ENCODE results near the gene CDHR2. TPM values are rescaled to one million over a fixed set of nuclear protein-coding genes. Genes with fewer than 3 reads are reported as not detected.

Gene CDHR2
- total and polyA plus RNA-seq, 5 donors from 2014 or later = 1.3 TPM; not detected in 4

DNA sequence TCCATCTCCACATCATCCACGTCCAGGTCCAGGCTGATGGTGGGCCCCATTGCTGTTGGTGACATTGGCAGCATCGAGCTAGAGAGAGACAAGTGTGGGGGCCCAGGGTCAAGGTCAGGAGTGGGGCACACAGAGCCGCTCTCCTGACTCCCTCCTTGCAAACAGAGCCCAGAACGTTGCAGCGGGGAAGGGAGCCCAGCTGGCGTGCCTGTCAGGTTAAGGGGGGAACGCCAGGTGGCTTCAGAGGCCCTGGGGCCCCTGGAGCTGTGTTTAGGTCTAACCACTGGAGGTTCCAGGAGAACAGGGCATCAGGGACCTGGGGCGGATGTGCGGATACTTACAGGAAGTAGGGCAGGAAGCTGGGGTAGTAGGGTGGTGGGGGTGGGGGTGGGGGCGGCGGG, 19.4 kb upstream of the CDHR2 start:
- H3K4me1 Mint-ChIP-seq = peaks cover 6 to 54% (median 26%) of the 10 kb centered on the region in 4 donors
- H3K27me3 ChIP-seq (ENCODE audit: control insufficient read depth, insufficient read depth, low read length) = no peaks in the 10 kb centered on the region
- peaks cover 0 to 2% (median 0%) of the 10 kb centered on the region in 7 donors for H3K9me3 Mint-ChIP-seq
- peaks cover 40% of the 10 kb centered on the region for H3K36me3 ChIP-seq (ENCODE audit: control insufficient read depth, insufficient read depth, low read length)
- H3K27me3 Mint-ChIP-seq = no peaks in the 10 kb centered on the region
- peak overlapping the region; percentile 55 to 89 (median 77) for H3K4me3 Mint-ChIP-seq
- DNase-seq = peak; percentile 49 to 87 (median 75)
- peaks cover 22% of the 10 kb centered on the region for H3K36me3 Mint-ChIP-seq
- peaks cover 62% of the 10 kb centered on the region for H3K4me1 ChIP-seq (ENCODE audit: control insufficient read depth, insufficient read depth, low read length, poor library complexity, severe bottlenecking)
- peak overlapping the region; percentile 69 to 98 (median 78) for H3K27ac Mint-ChIP-seq
- peak; percentile 73 to 79 for ATAC-seq (ENCODE audit: low read depth in 2 of 2)
- H3K4me3 ChIP-seq (ENCODE audit: low read depth, low read length) = no peak overlapping the region
- peak overlapping the region; percentile 63 for H3K27ac ChIP-seq (ENCODE audit: insufficient read depth, low read length, poor library complexity, severe bottlenecking)
- H3K9me3 ChIP-seq (ENCODE audit: control insufficient read depth in 2 of 2, low read length in 2 of 2) = no peaks in the 10 kb centered on the region

DNA sequence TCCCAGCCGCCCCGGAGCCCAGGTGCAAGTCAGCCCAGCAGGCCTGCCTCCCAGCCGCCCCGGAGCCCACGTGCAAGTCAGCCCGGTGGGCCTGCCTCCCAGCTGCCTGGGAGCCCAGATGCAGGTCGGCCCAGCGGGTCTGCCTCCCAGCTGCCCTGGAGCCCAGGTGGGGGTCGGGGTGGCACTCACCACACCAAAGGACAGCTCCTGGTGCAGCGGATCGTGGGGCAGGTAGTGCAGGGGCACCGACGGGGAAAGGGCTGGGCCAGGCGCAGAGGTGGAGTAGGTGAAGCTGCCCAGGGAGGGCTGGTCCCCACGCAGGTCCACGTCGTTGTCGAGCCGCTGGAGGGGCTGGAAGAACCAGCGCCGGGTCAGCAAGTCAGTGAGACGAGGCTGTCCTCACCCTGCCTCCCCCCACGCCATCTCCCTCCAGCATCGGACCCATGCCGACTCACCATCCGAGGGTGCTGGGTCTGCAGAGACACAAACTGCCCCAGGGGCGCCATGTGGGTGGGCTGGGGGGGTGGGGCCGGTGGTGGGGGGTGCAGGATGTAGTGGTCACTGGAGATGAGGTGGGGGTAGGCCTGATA, 18.7 kb upstream of the CDHR2 start:
- peak in 1 of 3 donors; percentile 20 for DNase-seq
- H3K4me1 ChIP-seq (ENCODE audit: control insufficient read depth, insufficient read depth, low read length, poor library complexity, severe bottlenecking) = peaks cover 69% of the 10 kb centered on the region
- Mint-ChIP-seq H3K27me3 (peaks cover 5% of the 10 kb centered on the region), H3K36me3 (peaks cover 26% of the 10 kb centered on the region), H3K4me1 (peaks cover 11 to 55% (median 31%) of the 10 kb centered on the region in 4 donors), H3K4me3 (peak overlapping the region in 3 of 4 donors; percentile 76 to 92 (median 81)), H3K27ac (no peak overlapping the region), H3K9me3 (peaks cover 0 to 2% (median 0%) of the 10 kb centered on the region in 7 donors)
- H3K27me3 ChIP-seq (ENCODE audit: control insufficient read depth, insufficient read depth, low read length) = no peaks in the 10 kb centered on the region
- H3K4me3 ChIP-seq (ENCODE audit: low read depth, low read length) = no peak overlapping the region
- ATAC-seq (ENCODE audit: low read depth in 2 of 2) = no peak
- H3K9me3 ChIP-seq (ENCODE audit: control insufficient read depth in 2 of 2, low read length in 2 of 2) = no peaks in the 10 kb centered on the region
- peak overlapping the region; percentile 100 for H3K27ac ChIP-seq (ENCODE audit: insufficient read depth, low read length, poor library complexity, severe bottlenecking)
- H3K36me3 ChIP-seq (ENCODE audit: control insufficient read depth, insufficient read depth, low read length) = peaks cover 40% of the 10 kb centered on the region

DNA sequence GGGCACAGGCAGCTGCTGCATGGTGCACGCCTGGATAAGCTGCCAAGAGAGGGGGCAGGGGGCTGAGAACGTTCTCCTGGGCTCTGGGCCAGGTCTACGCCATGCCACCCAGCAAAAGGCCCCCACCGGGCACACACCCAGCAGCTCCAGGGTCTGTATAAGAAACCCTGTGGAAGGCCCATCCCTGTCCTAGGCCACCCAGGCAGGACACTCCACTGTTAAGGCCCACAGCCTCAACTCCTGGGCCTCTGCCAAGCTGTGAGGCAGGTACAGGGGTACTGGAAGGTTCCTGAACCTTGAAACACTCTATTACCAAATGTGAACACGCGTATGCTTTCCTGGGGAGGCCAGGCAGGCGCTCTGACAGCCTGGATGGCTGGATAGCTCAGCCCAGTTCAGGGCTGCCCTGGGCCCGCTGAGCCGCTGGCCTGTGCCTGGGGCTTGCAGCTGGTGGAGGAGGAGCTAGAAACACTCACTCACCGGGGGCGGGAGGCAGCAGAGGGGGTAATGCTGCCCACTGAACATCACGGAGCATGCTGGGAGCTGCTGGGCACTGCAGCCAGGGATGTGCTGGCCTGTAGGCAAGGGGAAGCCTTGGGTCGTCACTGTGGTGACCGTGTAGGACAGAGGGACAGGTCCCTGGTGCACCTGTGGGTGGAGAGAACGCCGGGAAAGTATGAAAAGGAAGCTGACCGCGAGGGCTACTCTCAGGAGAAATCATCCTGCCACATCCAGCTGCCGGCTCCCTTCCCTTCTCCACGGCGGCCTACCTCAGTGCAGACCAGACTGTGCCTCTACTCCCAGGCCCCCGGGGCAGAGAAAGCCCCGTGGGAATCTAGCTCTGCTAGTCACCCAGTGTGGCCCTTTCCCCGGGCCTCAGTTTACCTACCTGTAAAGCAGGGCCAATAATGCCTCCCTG, 17.9 kb upstream of the CDHR2 start:
- H3K36me3 ChIP-seq (ENCODE audit: control insufficient read depth, insufficient read depth, low read length) = peaks cover 40% of the 10 kb centered on the region
- H3K4me3 ChIP-seq (ENCODE audit: low read depth, low read length) = peak overlapping the region; percentile 44
- H3K27ac ChIP-seq (ENCODE audit: insufficient read depth, low read length, poor library complexity, severe bottlenecking) = peak overlapping the region; percentile 100
- H3K4me3 Mint-ChIP-seq = peak overlapping the region; percentile 75 to 92 (median 78)
- H3K9me3 Mint-ChIP-seq = peaks cover 0 to 2% (median 0%) of the 10 kb centered on the region in 7 donors
- peaks cover 11 to 55% (median 31%) of the 10 kb centered on the region in 4 donors for H3K4me1 Mint-ChIP-seq
- peaks cover 31% of the 10 kb centered on the region for H3K36me3 Mint-ChIP-seq
- H3K9me3 ChIP-seq (ENCODE audit: control insufficient read depth in 2 of 2, low read length in 2 of 2) = no peaks in the 10 kb centered on the region
- H3K27me3 Mint-ChIP-seq = peaks cover 8% of the 10 kb centered on the region
- peak overlapping the region in 2 of 3 donors; percentile 73 to 94 for H3K27ac Mint-ChIP-seq
- ATAC-seq (ENCODE audit: low read depth in 2 of 2) (no peak), DNase-seq (no peak)
- peaks cover 76% of the 10 kb centered on the region for H3K4me1 ChIP-seq (ENCODE audit: control insufficient read depth, insufficient read depth, low read length, poor library complexity, severe bottlenecking)
- no peaks in the 10 kb centered on the region for H3K27me3 ChIP-seq (ENCODE audit: control insufficient read depth, insufficient read depth, low read length)

DNA sequence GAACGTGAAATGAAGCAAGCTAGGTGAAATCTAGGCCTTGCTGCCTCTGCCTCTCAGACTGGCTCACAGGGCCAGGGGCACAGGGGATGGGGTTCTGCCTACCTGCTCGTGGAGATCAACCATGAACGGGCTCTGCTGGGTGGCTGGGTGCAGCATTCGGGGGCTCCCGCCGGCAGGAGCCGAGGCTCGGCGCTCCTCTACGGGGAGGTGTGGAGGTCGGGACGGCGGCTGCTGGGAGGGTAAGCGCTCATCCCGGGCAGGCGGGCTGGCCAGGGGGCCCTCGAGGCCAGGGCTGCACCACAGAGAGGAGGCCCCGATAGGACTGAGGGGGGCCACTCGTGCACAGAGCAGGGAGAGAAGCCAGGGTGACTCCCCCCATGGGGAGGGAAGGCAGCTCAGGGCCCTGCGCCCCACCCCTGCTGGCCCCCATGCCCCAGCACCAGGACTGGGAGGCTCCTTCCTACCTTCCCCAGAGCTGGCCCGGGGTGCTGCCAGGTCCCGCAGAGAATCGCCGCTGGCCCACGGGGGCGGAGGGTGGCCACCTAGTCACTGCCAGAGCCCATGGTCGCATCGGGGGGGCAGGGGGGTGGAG, 17.1 kb upstream of the CDHR2 start:
- H3K4me3 Mint-ChIP-seq = peak overlapping the region in 3 of 4 donors; percentile 76 to 92 (median 81)
- Histone ChIP-seq H3K36me3 (ENCODE audit: control insufficient read depth, insufficient read depth, low read length) (peaks cover 40% of the 10 kb centered on the region), H3K27me3 (ENCODE audit: control insufficient read depth, insufficient read depth, low read length) (no peaks in the 10 kb centered on the region), H3K4me3 (ENCODE audit: low read depth, low read length) (no peak overlapping the region), H3K4me1 (ENCODE audit: control insufficient read depth, insufficient read depth, low read length, poor library complexity, severe bottlenecking) (peaks cover 78% of the 10 kb centered on the region), H3K9me3 (ENCODE audit: control insufficient read depth in 2 of 2, low read length in 2 of 2) (no peaks in the 10 kb centered on the region), H3K27ac (ENCODE audit: insufficient read depth, low read length, poor library complexity, severe bottlenecking) (peak overlapping the region; percentile 100)
- ATAC-seq (ENCODE audit: low read depth in 2 of 2) = no peak
- peaks cover 0 to 2% (median 0%) of the 10 kb centered on the region in 7 donors for H3K9me3 Mint-ChIP-seq
- H3K36me3 Mint-ChIP-seq = peaks cover 31% of the 10 kb centered on the region
- DNase-seq = no peak
- peak overlapping the region in 1 of 3 donors; percentile 94 for H3K27ac Mint-ChIP-seq
- H3K27me3 Mint-ChIP-seq = peaks cover 8% of the 10 kb centered on the region
- peaks cover 11 to 55% (median 31%) of the 10 kb centered on the region in 4 donors for H3K4me1 Mint-ChIP-seq

DNA sequence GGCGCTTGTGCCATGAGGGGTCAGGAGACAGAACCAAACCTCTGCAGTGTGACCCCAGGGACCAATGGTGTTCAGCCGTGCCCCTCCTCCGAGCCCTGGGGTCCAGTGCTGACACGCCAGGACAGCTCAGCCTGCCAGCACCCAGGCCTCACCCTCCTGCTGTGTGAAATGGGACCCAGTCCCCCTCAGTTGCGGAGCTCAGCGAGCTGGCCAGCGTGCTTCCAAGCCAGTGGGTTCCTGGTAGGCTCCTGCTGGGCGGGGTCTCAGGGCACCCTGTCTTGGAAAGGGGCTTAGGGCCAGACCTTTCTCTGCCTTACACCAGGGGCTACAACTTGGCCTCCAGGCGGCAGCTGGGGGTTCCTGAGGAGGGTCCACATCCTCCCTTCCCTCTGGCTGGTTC, 16.3 kb upstream of the CDHR2 start:
- Mint-ChIP-seq H3K4me1 (peaks cover 11 to 53% (median 31%) of the 10 kb centered on the region in 4 donors), H3K9me3 (peaks cover 0 to 2% (median 0%) of the 10 kb centered on the region in 7 donors), H3K4me3 (peak overlapping the region; percentile 93 to 98 (median 98)), H3K27me3 (peaks cover 12% of the 10 kb centered on the region), H3K36me3 (peaks cover 31% of the 10 kb centered on the region), H3K27ac (peak overlapping the region; percentile 95 to 100 (median 98))
- no peaks in the 10 kb centered on the region for H3K27me3 ChIP-seq (ENCODE audit: control insufficient read depth, insufficient read depth, low read length)
- peak overlapping the region; percentile 86 for H3K4me3 ChIP-seq (ENCODE audit: low read depth, low read length)
- H3K9me3 ChIP-seq (ENCODE audit: control insufficient read depth in 2 of 2, low read length in 2 of 2) = no peaks in the 10 kb centered on the region
- DNase-seq (no peak), ATAC-seq (ENCODE audit: low read depth in 2 of 2) (no peak)
- peaks cover 78% of the 10 kb centered on the region for H3K4me1 ChIP-seq (ENCODE audit: control insufficient read depth, insufficient read depth, low read length, poor library complexity, severe bottlenecking)
- H3K36me3 ChIP-seq (ENCODE audit: control insufficient read depth, insufficient read depth, low read length) = peaks cover 33% of the 10 kb centered on the region
- H3K27ac ChIP-seq (ENCODE audit: insufficient read depth, low read length, poor library complexity, severe bottlenecking) = peak overlapping the region; percentile 100

DNA sequence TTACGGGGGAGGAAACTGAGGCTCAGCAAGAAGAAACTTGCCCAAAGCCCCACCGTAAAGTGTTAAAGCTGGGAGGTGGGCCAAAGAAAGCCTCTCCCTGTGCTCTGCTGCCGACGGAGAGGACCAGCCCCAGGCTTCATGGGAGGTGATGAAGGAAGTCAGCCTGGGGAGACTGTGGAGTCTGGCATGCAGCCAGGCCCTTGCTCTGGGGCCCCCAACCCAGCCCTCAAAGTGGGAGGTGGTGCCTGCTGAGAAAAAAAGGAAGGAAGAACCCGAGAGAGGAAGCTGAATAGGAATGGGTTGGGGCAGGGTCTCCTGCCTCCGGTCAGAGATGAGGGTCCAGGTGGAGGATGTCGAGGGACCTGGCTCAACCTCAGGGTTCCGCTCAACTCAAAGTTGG, 15.8 kb upstream of the CDHR2 start:
- Mint-ChIP-seq H3K9me3 (peaks cover 0 to 2% (median 0%) of the 10 kb centered on the region in 7 donors), H3K4me3 (peak overlapping the region; percentile 93 to 98 (median 98)), H3K4me1 (peaks cover 11 to 53% (median 37%) of the 10 kb centered on the region in 4 donors), H3K27ac (peak overlapping the region; percentile 95 to 100 (median 98)), H3K27me3 (peaks cover 12% of the 10 kb centered on the region), H3K36me3 (peaks cover 27% of the 10 kb centered on the region)
- ATAC-seq (ENCODE audit: low read depth in 2 of 2) (no peak), DNase-seq (peak in 1 of 3 donors; percentile 24)
- peaks cover 81% of the 10 kb centered on the region for H3K4me1 ChIP-seq (ENCODE audit: control insufficient read depth, insufficient read depth, low read length, poor library complexity, severe bottlenecking)
- H3K4me3 ChIP-seq (ENCODE audit: low read depth, low read length) = peak overlapping the region; percentile 86
- H3K27ac ChIP-seq (ENCODE audit: insufficient read depth, low read length, poor library complexity, severe bottlenecking) = peak overlapping the region; percentile 100
- no peaks in the 10 kb centered on the region for H3K27me3 ChIP-seq (ENCODE audit: control insufficient read depth, insufficient read depth, low read length)
- H3K9me3 ChIP-seq (ENCODE audit: control insufficient read depth in 2 of 2, low read length in 2 of 2) = no peaks in the 10 kb centered on the region
- peaks cover 28% of the 10 kb centered on the region for H3K36me3 ChIP-seq (ENCODE audit: control insufficient read depth, insufficient read depth, low read length)

DNA sequence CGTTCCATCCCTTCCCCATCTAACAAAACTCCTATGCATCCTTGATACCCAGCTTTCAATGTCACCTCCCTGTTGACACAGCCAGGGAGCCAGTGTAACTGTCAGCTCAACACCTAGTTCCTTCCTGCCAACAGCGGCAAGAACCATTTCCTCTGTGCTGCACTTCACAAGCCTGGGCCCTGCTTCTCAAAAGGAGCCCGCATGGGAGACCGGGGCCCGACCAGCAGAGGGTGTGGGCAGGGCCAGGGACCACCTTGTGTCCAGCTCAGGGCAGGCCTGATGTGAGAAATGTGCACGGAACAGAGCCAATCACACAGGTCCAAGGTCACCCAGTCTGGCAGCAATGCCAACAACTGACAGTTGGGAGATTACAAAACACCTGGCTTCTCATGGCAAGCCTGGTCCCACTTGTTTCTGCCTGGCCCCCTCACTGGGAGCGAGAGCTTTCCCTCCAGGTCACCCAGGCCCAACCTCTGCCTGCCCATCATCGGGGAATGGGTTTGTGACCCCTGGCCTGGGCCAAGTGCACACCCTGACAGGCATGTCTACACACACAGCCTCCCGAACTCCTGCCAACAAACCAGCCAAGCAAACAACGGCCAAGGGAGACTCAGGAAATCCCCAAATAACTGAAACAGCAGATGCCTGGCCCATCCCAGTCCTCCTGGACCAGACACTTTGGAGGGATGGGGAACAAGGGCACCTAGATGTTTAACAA, 15.1 kb upstream of the CDHR2 start:
- H3K9me3 Mint-ChIP-seq = peaks cover 0 to 2% (median 0%) of the 10 kb centered on the region in 7 donors
- H3K4me3 Mint-ChIP-seq = peak overlapping the region; percentile 93 to 98 (median 98)
- no peaks in the 10 kb centered on the region for H3K9me3 ChIP-seq (ENCODE audit: control insufficient read depth in 2 of 2, low read length in 2 of 2)
- ATAC-seq (ENCODE audit: low read depth in 2 of 2) (peak; percentile 8 to 12), DNase-seq (peak in 2 of 3 donors; percentile 65 to 86)
- H3K27me3 Mint-ChIP-seq = peaks cover 12% of the 10 kb centered on the region
- H3K27ac Mint-ChIP-seq = peak overlapping the region; percentile 95 to 100 (median 98)
- H3K36me3 Mint-ChIP-seq = peaks cover 27% of the 10 kb centered on the region
- peaks cover 82% of the 10 kb centered on the region for H3K4me1 ChIP-seq (ENCODE audit: control insufficient read depth, insufficient read depth, low read length, poor library complexity, severe bottlenecking)
- H3K4me3 ChIP-seq (ENCODE audit: low read depth, low read length) = peak overlapping the region; percentile 86
- peak overlapping the region; percentile 100 for H3K27ac ChIP-seq (ENCODE audit: insufficient read depth, low read length, poor library complexity, severe bottlenecking)
- peaks cover 21% of the 10 kb centered on the region for H3K36me3 ChIP-seq (ENCODE audit: control insufficient read depth, insufficient read depth, low read length)
- peaks cover 11 to 58% (median 43%) of the 10 kb centered on the region in 4 donors for H3K4me1 Mint-ChIP-seq
- H3K27me3 ChIP-seq (ENCODE audit: control insufficient read depth, insufficient read depth, low read length) = no peaks in the 10 kb centered on the region
